ENCODE data around the gene SV2C. TPM values are rescaled to one million over a fixed set of nuclear protein-coding genes. Genes with fewer than 3 reads are reported as not detected.

SV2C gene
- total RNA-seq, 4 donors from 2014 or later: 0.06 to 0.36 (median 0.13) TPM

- ATAC-seq (ENCODE audit: low FRiP score): no peak
- no peak for TF ChIP-seq CTCF (IDR thresholded peaks at IDR 0.05)
- DNase-seq (ENCODE audit: low spot score): no peak
Observed at GRCh38 chr5:76199336-76200318, 116.4 kb downstream of the SV2C start.

- no peak for DNase-seq (ENCODE audit: low spot score)
- no peak for TF ChIP-seq CTCF (IDR thresholded peaks at IDR 0.05)
Observed at GRCh38 chr5:76202182-76202581, 119.0 kb downstream of the SV2C start.

GRCh38 chr5:76204191-76204590 lies 121.0 kb downstream of the SV2C start:
- TF ChIP-seq CTCF (IDR thresholded peaks at IDR 0.05): no peak
- no peak for DNase-seq (ENCODE audit: low spot score)
- ATAC-seq (ENCODE audit: low FRiP score): no peak

More at GRCh38 chr5:76202182-76202581, 119.0 kb downstream of the SV2C start:
- ATAC-seq (ENCODE audit: low FRiP score): no peak

- no peak for TF ChIP-seq CTCF (IDR thresholded peaks at IDR 0.05)
- DNase-seq (ENCODE audit: low spot score) (no peak), ATAC-seq (ENCODE audit: low FRiP score) (no peak)
Observed at GRCh38 chr5:76204713-76205112, 121.5 kb downstream of the SV2C start.

GRCh38 chr5:76207120-76207519 lies 123.9 kb downstream of the SV2C start:
- no peak for TF ChIP-seq CTCF (IDR thresholded peaks at IDR 0.05)
- ATAC-seq (ENCODE audit: low FRiP score): no peak
- no peak for DNase-seq (ENCODE audit: low spot score)

GRCh38 chr5:76209297-76209696 lies 126.1 kb downstream of the SV2C start:
- ATAC-seq (ENCODE audit: low FRiP score) (no peak), DNase-seq (ENCODE audit: low spot score) (no peak)
- no peak for TF ChIP-seq CTCF (IDR thresholded peaks at IDR 0.05)

- no peak for ATAC-seq (ENCODE audit: low FRiP score)
- no peak for TF ChIP-seq CTCF (IDR thresholded peaks at IDR 0.05)
- no peak for DNase-seq (ENCODE audit: low spot score)
Observed at GRCh38 chr5:76210946-76211345, 127.8 kb downstream of the SV2C start.
